HepG2 (cell line): ENCODE data around the gene SKP1. TPM values are rescaled to one million over a fixed set of nuclear protein-coding genes. Genes with fewer than 3 reads are reported as not detected.

Experiments
- AKNA ChIP-seq: sonication (generic); formaldehyde crosslinking; IDR thresholded peaks from 2 replicates; pipeline ENCODE4 v1.4.0; 2020; ENCODE audit warnings: missing genetic modification reagents, borderline replicate concordance
- ELF3 ChIP-seq: IDR thresholded peaks from 2 replicates; pipeline ENCODE4 v1.6.1; 2016; ENCODE audit warnings: missing genetic modification reagents, missing compliant biosample characterization
- ETV5 ChIP-seq: IDR thresholded peaks from 2 replicates; pipeline ENCODE4 v1.6.1; 2018; ENCODE audit warnings: missing biosample characterization, missing genetic modification reagents, inconsistent platforms, borderline replicate concordance
- EZH2 ChIP-seq: conservative IDR thresholded peaks from 2 replicates; pipeline ENCODE4 v1.6.1; 2012; ENCODE audit warnings: mild to moderate bottlenecking, low read depth, low read length, moderate library complexity
- HNF1B ChIP-seq: sonication (generic); formaldehyde crosslinking; IDR thresholded peaks from 2 replicates; pipeline ENCODE4 v1.5.1; 2020; ENCODE audit warnings: mild to moderate bottlenecking, moderate library complexity, missing genetic modification reagents
- JUN ChIP-seq: sonication (generic); formaldehyde crosslinking; IDR thresholded peaks from 2 replicates; pipeline ENCODE4 v1.4.0; 2020; ENCODE audit warnings: mild to moderate bottlenecking, missing genetic modification reagents
- MAF1 ChIP-seq: sonication (generic); formaldehyde crosslinking; IDR thresholded peaks from 2 replicates; pipeline ENCODE4 v1.5.0; 2020; ENCODE audit warnings: missing genetic modification reagents, borderline replicate concordance
- MZF1 ChIP-seq: sonication (generic); formaldehyde crosslinking; IDR thresholded peaks from 2 replicates; pipeline ENCODE4 v1.8.1; 2023; ENCODE audit warnings: mild to moderate bottlenecking, missing genetic modification reagents, borderline replicate concordance
- NFATC3 ChIP-seq: sonication (generic); formaldehyde crosslinking; IDR thresholded peaks from 2 replicates; pipeline ENCODE4 v1.5.1; 2020; ENCODE audit warnings: mild to moderate bottlenecking, missing genetic modification reagents
- SMAD3 ChIP-seq: sonication (generic); formaldehyde crosslinking; IDR thresholded peaks from 2 replicates; pipeline ENCODE4 v1.4.0; 2020; ENCODE audit warnings: missing genetic modification reagents
- ZNF20 ChIP-seq: sonication (generic); formaldehyde crosslinking; IDR thresholded peaks from 2 replicates; pipeline ENCODE4 v1.4.0; 2020; ENCODE audit warnings: mild to moderate bottlenecking, moderate library complexity, missing genetic modification reagents
- ZNF572 ChIP-seq: sonication (generic); formaldehyde crosslinking; IDR thresholded peaks from 2 replicates; pipeline ENCODE4 v1.5.1; 2020; ENCODE audit warnings: mild to moderate bottlenecking, missing genetic modification reagents
- polyA plus RNA-seq, 8 experiments: library from polyadenylated mRNA; depleted of rRNA in 3 of 8; stranded (reverse) in 7 of 8; unstranded in 1 of 8; fragments of >200 nt; fragmentation: Illumina TruSeq in 4 of 8; extraction: Trizol in 4 of 8; gene quantifications; 2 replicates each; pipeline versions ENCODE4 v1.2.1 to v1.2.3, GENCODE V29; 2011 to 2016; ENCODE audit warnings: low read depth in 4 of 8, missing spikeins in 1 of 8, mixed read lengths in 1 of 8; ENCODE audit not compliant: insufficient read depth in 1 of 8
- total RNA-seq, 5 experiments: library from RNA; depleted of rRNA; stranded (reverse); fragments of >200 nt; fragmentation: Illumina TruSeq; extraction: Trizol; gene quantifications; 2 replicates each; pipeline ENCODE4 v1.2.3, GENCODE V29; 2016; ENCODE audit warnings: low read depth in 1 of 5
- TF ChIP-seq, protein P1 (sequence below): sonication (generic); formaldehyde crosslinking; IDR thresholded peaks from 2 replicates; pipeline ENCODE4 v1.5.0; 2020; ENCODE audit warnings: mild to moderate bottlenecking, missing genetic modification reagents, borderline replicate concordance

Gene SKP1
- total and polyA plus RNA-seq, 2 of the 13 experiments (the other 11 are each of a cell fraction or from before 2014, with no cell fraction given) = 134 to 340 TPM

DNA sequence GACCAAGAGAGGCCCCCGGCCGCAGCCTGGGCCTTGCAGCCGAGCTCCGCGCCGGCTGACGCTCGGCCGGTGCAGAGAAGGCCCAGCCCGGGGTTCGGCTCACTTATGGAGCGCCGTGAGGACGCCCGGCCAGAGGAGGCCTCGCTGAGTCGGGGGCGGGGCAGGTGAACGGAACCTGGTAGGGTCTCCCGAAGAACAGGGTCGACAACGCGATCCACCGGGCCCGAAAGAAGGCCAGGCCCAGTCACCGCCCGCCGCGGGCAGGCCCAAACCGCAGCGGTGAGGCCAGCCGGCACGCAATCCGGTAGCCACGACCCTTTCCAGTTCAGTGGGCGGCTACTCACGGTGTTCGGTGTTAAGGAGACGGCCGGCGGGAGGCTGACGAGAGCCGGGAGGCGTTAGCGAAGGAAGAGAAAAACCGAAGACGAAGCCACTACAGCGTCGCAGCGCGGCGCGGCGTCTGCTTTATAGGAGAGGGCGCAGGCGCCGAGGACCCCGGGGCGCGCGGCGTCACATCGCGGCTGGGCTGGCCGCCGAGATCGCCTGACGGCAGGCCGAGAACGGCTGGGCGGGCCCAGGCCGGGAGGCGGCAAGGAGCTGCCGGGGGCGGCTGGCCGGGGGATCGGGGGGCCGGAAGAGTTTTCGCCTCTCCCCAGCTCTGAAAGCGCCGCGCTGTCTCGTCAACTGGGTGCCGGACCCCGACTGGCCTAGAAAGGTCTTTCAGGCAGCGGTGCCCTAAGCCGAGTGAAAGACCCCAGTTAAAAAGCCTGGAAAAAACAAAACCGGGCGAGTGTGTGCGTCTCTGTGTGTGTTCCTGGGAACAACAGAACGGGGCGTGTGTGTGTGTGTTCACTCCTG lies at the start of gene SKP1 (continued):
- TF ChIP-seq, protein P1, sequence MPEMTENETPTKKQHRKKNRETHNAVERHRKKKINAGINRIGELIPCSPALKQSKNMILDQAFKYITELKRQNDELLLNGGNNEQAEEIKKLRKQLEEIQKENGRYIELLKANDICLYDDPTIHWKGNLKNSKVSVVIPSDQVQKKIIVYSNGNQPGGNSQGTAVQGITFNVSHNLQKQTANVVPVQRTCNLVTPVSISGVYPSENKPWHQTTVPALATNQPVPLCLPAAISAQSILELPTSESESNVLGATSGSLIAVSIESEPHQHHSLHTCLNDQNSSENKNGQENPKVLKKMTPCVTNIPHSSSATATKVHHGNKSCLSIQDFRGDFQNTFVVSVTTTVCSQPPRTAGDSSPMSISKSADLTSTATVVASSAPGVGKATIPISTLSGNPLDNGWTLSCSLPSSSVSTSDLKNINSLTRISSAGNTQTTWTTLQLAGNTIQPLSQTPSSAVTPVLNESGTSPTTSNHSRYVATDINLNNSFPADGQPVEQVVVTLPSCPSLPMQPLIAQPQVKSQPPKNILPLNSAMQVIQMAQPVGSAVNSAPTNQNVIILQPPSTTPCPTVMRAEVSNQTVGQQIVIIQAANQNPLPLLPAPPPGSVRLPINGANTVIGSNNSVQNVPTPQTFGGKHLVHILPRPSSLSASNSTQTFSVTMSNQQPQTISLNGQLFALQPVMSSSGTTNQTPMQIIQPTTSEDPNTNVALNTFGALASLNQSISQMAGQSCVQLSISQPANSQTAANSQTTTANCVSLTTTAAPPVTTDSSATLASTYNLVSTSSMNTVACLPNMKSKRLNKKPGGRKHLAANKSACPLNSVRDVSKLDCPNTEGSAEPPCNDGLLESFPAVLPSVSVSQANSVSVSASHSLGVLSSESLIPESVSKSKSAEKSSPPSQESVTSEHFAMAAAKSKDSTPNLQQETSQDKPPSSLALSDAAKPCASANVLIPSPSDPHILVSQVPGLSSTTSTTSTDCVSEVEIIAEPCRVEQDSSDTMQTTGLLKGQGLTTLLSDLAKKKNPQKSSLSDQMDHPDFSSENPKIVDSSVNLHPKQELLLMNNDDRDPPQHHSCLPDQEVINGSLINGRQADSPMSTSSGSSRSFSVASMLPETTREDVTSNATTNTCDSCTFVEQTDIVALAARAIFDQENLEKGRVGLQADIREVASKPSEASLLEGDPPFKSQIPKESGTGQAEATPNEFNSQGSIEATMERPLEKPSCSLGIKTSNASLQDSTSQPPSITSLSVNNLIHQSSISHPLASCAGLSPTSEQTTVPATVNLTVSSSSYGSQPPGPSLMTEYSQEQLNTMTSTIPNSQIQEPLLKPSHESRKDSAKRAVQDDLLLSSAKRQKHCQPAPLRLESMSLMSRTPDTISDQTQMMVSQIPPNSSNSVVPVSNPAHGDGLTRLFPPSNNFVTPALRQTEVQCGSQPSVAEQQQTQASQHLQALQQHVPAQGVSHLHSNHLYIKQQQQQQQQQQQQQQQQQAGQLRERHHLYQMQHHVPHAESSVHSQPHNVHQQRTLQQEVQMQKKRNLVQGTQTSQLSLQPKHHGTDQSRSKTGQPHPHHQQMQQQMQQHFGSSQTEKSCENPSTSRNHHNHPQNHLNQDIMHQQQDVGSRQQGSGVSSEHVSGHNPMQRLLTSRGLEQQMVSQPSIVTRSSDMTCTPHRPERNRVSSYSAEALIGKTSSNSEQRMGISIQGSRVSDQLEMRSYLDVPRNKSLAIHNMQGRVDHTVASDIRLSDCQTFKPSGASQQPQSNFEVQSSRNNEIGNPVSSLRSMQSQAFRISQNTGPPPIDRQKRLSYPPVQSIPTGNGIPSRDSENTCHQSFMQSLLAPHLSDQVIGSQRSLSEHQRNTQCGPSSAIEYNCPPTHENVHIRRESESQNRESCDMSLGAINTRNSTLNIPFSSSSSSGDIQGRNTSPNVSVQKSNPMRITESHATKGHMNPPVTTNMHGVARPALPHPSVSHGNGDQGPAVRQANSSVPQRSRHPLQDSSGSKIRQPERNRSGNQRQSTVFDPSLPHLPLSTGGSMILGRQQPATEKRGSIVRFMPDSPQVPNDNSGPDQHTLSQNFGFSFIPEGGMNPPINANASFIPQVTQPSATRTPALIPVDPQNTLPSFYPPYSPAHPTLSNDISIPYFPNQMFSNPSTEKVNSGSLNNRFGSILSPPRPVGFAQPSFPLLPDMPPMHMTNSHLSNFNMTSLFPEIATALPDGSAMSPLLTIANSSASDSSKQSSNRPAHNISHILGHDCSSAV (CRISPR knock-in tag) = no peak
- TF ChIP-seq MAF1 (CRISPR knock-in tag) (peak; percentile 80; the same call in 1 of the 2 replicates), NFATC3 (CRISPR knock-in tag) (peak; percentile 51; the same call in 1 of the 2 replicates), ZNF572 (CRISPR knock-in tag) (peak; percentile 83), HNF1B (CRISPR knock-in tag) (peak; percentile 59), EZH2 (no peak), ZNF20 (CRISPR knock-in tag) (0 out of 2 replicates have a peak, but pooled peaks have one; percentile 56), MZF1 (CRISPR knock-in tag) (no peak), JUN (CRISPR knock-in tag) (no peak), SMAD3 (CRISPR knock-in tag) (peak; percentile 82), ELF3 (CRISPR knock-in tag) (peak; percentile 49; the same call in 1 of the 2 replicates), ETV5 (peak; percentile 40; the same call in 1 of the 2 replicates), AKNA (CRISPR knock-in tag) (peak; percentile 89; the same call in 1 of the 2 replicates)
